ENCODE measurements around the gene MSL3.

Gene MSL3

DNA sequence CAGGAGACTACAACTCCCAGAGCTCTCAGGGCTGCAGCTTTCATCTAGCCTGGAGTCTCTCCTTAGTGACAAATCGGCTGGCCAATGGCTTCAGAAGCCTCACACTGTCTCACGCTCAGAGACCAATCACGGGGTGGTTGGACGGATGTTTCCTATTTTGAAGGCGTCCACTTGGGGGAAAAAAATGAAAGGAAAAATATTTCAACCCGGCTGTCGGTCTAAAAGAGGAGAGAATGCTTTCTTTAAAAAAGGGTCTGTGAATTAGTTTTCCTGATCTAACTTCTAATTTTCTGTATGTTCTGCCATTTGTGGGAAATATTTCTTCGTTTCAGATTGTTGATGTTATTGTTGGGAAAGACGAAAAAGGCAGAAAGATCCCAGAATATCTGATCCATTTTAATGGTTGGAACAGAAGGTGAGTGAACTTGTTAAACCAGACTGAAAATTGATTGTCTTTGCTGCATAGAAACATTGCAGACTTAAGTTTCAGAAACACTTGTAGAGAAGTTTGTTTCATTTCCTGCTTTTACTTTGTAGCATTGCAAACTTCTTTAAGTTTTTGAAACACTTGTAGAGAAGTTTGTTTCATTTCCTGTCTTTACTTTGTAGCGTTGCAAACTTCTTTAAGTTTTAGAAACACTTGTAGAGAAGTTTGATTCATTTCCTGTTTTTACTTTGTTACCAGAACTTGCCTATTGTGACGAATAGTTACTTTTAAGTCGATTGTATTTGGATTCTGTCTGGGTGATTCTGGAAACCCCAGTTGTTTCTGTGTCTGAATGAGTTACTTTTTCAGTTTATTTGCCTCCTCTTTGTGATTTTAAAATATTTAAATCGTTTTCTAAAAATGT is 1.6 kb downstream of the MSL3 start:
- DNase-seq, result peak; percentile 66

DNA sequence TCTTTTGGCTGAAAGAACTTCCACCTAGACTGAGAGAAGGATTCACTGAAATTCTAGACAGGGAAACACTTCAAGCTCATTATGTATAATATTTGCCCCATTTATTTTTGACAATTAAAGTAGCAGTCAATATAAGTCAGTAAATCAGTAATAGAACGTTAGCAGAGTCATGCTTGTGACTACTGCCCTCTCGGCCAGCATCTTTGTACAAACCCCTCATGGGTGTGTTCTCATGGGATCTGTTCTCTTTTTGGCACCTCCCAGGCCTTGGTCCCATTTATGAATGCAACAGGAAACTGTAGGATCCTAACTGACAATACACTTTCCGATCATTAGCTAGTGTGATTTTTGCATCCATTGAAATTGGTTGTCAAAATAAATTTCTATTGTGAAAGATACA is 2.9 kb downstream of the MSL3 start:
- DNase-seq, result no peak

DNA sequence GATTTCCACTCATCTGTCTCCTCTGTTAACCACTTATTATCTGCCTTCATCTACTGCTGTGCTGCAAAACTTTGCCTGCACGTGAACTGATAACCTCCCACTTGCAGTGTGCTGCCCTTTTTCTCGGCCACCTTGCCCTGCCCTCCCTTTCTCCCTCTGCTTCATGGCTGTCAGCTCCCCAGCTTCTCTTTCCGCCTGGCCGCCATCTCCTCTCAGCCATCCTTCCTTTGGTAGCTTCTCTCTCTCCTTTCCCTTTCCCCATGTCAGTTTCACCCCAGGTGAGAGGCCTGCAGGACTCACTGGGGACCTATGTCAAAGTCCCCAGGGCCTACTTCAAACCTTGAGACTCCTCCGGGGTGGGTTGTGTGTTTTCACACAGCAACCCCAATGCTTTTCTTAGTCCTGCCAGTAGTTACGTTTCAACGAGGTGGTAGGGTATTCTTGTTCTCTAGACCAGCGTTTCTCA is 6.6 kb downstream of the MSL3 start:
- no peak for DNase-seq

DNA sequence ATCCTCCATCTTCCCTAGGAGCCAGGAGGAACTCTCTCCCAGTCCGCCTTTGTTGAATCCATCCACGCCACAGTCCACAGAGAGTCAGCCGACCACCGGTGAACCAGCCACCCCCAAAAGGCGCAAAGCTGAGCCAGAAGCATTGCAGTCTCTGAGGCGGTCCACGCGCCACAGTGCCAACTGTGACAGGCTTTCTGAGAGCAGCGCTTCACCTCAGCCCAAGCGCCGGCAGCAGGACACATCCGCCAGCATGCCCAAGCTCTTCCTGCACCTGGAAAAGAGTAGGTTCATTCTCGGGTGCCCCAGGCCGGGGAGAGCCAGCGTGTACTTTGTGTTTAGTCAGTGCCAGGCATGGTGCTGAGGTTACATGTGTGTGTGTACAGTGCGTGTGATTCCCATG is 7.4 kb downstream of the MSL3 start:
- no peak for DNase-seq

DNA sequence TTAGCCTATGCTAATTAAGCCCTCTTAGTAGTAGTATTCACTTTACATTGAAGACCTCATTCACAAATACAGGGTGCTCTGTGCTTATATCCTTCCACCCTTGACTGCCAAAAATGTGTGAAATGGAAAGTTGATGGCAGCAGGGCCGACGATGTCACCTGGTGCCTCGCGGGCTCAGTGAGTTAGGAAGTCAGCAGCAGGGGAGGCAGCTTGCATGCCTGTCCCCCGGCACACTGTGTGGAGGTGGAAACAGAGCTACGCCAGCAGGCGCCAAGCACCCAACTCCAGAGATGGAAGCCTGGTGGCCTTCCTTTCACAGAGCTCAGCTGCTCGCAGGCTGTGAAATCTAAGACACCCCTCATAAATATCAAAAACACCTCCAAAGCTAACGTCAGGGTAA is 8.4 kb downstream of the MSL3 start:
- DNase-seq, result no peak

DNA sequence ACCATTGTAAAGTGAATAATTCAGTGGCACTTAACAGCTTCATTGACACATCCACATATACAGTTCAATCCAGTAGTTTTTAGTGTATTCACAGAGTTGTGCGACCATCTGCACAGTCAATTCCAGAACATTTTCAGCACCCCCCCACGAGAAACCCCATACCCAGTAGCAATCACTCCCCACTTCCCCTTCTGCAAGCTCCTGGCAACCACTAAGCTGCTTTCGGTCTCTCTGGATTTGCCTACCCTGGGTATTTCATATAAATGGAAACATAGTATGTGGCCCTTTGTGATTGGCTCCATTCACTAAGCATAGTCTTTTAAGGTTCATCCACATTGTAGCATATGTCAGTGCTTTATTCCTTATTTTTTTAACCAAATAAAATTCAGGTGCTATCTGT is 10.0 kb downstream of the MSL3 start:
- no peak for DNase-seq

DNA sequence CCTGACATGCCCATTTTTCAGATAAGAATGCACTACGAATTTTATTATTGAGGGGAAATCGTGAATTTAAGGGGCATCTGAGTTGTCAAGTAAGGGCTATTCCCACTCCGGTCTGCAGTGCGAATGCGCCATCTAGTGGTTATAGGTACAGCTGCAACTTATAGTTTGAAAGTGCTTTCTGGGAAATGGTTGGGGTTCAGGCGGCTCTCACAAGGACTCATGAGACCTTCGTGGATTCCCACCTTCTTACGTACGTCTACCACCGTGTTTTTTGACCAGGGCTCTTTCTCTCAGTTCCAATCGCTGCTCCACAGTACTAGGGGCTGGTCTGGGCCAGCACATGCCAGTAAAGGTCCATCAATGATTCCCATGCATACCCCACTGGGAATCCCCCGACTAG is 12.3 kb downstream of the MSL3 start:
- peak; percentile 7 for DNase-seq

DNA sequence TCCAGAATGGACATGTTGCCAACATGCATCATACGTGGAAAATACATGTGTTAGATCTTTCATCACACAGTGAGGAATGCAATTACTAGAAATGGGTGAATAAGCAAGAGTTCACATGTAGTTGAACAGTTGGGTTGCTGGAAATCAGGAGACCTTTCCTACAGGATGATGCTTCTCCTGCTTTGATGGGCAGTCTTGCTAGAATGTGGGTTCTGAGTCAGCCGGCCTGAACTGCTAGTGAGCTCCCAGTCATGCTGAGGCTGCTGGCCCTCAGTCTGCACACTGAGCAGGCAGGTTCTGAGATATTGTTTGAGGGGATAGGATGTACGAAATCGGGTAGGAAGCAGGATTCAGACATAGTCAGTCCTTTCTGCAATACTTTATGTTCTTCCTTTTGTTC is 20.2 kb downstream of the MSL3 start:
- DNase-seq, result no peak

DNA sequence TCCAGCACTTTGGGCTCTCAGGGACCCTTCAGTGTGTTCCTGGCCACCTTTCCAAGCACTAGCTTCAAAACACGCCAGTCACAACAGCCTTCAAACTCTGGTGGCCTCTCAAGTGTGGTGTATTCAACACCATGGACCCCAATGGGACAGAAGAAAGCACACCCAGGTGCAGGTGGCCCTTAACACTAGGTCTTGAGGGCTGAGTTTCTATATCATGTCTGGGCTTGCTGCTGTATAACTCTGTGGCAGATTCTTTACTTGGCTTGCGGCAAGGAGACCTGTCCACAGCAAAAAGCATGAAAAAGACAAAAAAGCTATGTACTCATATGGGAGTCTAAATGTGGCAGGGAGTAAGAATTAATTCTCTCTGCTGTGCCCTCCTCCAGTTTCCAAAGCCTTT is 23.1 kb downstream of the MSL3 start:
- DNase-seq, result no peak

DNA sequence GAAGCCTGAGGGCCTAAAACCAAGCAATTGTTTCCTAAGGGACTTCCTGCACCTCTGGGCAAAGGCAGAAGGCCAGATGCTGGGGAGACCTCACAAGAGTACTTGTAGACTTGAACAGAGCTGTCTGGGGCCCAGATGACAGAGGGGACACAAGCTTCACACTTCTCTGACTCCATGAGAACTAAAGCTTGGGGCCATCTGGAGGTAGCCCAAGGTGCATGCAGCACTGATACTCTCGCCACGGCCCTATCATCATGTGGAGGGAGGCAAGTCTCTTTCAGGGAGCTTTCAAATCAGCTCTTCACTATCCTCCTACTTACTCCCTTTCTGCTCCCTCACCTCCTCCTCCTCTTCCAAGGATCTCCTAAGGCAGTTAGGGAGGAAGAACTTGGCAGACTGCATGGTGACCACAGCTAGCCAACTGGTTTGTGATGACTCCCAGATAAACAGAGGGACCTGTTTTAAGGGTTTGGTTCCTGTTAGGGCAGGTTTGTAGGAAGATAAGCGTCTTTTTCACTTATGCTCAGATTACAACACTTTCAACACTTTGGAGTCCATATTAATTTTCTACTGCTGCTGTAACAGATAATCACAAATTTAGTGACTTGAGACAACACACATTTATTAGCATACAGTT is 23.8 kb downstream of the MSL3 start:
- no peak for DNase-seq

DNA sequence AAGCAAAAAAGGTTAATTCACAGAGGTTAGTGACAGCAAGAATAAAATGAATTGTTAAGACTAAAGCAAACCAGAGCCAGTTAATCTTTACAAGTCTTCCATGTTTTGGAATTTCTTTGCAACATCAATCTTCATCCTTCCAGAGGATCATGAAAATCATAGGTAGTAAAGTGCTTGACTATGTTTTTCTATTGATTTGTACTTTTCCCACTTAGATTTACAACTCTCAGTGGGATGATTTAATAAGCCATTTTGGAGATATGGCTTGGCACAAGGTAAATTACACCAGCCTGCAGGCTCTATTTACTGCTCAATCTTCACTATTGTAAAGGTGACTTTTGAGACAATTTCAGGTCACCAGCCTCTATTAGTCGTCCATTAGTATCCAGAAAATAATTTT is 26.5 kb downstream of the MSL3 start:
- DNase-seq, result no peak

DNA sequence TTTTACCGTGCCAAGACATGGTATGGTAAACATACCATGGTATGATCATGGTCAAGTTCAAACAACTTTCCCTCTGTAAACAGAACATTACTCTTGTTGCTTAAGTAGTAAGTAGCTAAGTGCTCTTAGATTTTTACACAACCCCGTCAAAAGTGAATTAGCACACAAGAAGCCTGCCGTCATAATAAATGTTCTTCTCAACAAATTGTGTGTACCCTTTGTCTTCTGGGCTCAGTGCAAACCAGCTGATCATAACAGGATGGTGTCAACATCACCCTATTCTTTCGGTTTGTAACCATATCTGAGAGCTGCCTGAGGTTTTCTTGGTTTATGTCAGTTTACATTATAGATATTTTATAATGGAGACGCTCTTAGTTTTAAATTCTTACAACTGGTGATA is 28.8 kb downstream of the MSL3 start:
- DNase-seq, result no peak

DNA sequence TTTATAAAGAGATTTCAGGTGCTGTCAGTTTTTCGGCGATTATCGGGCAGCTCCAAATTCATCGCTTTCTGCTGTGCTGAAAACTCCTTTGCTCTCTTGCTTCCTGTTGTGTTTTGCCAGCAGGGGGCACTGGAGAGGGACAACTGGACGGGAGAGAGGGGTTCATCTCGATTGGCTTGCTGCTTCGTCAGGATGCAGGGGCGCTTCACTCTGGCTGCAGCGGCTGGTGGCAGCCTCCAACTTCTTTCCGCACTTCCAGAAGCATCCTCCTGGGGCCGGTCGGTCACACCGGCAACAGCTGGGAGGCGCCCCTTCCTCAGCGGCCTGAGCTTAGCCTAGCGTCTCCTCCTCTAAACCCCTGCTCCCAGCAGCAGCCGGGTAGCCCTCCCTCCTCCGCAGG is 29.5 kb downstream of the MSL3 start:
- DNase-seq, result no peak

DNA sequence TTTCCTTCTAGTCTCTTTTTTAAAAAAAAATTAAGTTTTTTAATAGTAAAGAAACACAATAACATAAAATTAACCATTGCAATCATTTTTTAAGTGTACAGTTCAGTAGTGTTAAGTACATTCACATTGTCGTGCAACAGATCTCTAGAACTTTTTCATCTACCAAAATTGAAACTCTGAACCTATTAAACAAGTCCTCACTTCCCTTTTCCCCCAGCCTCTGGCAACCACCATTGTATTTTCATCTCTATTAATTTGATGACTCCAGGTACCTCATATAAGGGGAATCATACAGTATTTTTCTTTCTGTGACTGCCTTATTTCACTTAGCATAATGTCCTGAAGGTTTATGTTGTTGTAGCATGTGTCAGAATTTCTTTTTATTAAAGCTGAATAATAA is 31.8 kb downstream of the MSL3 start:
- no peak for DNase-seq

DNA sequence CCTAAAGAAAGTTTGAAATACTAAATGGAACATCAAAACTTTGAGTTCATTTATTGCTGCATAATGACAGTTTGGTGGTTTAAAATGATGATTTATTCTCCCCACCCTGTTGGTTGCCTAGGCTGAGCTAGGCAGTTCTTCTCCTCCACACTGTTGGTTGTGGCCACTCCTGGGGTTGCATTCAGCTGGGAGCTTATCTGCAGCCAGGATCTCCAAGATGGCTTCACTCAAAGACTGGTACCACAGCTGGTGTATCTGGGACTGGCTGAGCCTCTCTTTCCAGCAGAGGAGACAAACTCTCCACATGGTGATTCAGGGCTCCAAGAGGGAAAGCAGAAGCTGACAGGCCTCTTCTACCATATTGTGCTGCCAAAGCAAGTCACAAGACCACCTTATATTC is 33.1 kb downstream of the MSL3 start:
- no peak for DNase-seq

DNA sequence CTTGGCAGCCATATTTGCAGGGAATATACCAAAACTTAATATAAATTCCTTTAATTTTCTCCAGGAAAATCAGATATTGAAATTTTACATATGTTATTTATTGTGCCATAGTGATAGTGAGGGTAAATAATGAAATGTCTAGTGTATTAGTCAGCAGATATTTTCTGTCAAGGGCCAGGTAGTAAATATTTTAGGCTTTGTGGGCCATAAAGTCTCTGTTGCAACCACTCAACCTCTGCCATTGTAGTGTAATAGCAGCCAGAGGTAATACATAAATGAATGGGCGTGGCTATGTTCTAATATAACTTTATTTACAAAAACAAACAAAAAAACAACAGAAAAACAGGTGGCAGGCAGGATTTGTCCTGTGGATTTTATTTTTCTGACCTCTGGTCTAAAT is 33.5 kb downstream of the MSL3 start:
- DNase-seq, result no peak

DNA sequence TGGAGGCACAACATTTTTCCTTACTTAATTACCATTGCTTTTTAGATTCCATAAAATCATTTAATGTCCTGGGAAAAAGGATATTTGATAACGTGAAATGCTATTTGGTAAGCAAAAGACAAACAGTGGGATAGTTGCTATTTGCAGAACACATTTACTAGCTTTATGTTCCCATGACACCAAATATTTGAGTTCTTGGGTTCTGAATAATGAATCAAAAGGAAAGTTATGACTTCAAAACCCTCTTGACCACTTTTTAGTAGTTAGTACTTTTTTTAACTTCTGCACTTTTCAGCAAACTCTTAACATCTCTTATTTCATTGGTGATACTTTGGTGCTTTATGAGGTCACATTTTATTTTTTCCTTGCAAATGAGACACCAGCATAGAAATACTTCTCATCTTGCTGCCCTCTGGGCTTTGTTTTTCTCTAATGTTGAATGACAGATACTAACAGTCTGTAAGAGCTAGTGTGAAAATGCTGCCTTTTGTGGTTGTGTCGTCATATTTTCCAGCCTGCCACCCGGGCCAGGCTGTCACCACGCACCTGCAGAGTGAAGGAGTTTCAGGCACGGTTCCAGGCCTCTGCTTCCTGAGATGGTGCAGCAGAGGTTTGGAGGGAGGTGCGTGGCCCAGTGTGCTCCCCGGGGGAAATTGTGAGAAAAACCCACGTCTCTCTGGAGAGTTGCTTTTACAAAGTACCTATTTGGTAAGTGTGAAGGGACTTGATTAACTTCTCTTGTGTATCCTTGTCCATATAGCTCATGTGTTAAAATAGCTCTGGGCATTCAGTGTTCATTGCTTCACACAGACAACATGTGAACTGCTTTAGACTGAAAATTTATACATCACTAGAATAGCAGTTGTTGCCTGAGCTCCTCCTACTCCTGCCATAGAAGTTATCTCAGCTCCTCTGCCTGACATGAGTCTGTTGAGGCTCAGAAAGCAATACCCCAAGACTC is 34.7 kb downstream of the MSL3 start:
- no peak for DNase-seq

DNA sequence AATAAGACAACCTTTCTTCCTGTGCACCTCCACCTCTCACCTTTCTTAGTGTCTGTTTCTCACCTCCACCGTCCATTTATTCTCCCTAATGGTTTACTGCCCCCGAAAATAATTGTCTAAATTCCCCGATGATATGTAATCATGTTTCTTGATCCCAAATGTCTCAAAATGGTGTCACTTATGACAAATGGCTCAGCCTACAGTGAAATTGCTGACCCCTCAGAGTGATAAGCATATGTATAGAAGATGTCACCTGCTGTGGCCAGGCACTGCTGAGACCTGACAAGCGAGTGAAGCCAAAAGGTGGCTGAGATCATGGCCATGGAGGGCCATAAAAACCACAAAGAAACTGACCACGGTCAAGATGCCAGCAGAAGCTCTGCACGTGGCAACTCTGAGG is 35.7 kb downstream of the MSL3 start:
- DNase-seq, result no peak

DNA sequence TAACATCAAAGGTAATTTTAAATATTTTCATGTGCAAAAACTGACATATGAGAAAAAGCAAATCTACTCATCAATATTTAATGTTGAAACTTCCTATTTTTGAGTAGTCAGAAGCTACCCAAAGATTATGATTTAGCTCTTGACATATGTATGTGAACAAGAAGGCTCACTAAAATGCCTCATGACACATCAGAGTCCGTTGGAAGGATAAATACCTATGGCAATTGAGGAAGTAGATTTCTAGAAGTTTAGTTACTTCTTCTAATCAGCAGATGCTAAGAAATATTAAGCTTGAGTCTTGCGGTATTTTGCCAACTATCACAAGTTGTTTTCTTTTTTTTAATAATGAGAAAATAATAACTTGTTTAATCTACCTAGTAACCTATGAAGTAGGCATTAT is 55.3 kb downstream of the MSL3 start:
- DNase-seq, result no peak

All from NCI-H1694 (cell line).